Uterus (tissue), 2 donors: ENCODE results near the gene HDLBP.

ENCODE experiments used
- CTCF ChIP-seq, 4 experiments: fragments of 200-600 bp in 2 of 4; fragments of 450-650 bp in 2 of 4; sonication (generic) in 2 of 4; IDR thresholded peaks; one replicate each; pipeline ENCODE4 v1.5.1; 2016 to 2019; ENCODE audit warnings: antibody characterized with exemption in 4 of 4, mild to moderate bottlenecking in 2 of 4, moderate library complexity in 1 of 4
- POLR2A ChIP-seq, 2 donors: fragments of 450-650 bp; IDR thresholded peaks; one replicate each; pipeline ENCODE4 v1.6.1; 2016; ENCODE audit warnings: antibody characterized with exemption in 2 of 2, mild to moderate bottlenecking in 1 of 2, moderate library complexity in 1 of 2

- no peak for TF ChIP-seq CTCF (IDR thresholded peaks at IDR 0.05)
- TF ChIP-seq POLR2A (IDR thresholded peaks at IDR 0.05) = no peak
Measured at GRCh38 chr2:241289597-241289996, 25.9 kb downstream of the HDLBP start.
